ENCODE measurements around the gene CAMK2N2.

The CAMK2N2 gene

DNA sequence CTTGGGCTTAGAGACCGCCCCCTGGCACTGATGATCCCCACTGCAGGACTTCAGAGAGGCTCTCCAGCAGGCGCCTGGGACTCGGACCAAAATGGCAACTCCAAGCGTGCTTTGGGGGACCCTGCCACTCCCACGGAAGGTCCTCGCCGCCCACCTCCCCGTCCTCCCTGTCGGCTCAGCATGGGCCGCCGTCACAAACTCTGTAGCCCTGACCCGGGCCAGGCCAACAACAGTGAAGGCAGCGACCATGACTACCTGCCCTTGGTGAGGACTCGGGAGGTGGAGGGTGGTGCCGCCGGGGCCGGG, 20.3 kb downstream of the CAMK2N2 start:
- TF ChIP-seq, protein P1, sequence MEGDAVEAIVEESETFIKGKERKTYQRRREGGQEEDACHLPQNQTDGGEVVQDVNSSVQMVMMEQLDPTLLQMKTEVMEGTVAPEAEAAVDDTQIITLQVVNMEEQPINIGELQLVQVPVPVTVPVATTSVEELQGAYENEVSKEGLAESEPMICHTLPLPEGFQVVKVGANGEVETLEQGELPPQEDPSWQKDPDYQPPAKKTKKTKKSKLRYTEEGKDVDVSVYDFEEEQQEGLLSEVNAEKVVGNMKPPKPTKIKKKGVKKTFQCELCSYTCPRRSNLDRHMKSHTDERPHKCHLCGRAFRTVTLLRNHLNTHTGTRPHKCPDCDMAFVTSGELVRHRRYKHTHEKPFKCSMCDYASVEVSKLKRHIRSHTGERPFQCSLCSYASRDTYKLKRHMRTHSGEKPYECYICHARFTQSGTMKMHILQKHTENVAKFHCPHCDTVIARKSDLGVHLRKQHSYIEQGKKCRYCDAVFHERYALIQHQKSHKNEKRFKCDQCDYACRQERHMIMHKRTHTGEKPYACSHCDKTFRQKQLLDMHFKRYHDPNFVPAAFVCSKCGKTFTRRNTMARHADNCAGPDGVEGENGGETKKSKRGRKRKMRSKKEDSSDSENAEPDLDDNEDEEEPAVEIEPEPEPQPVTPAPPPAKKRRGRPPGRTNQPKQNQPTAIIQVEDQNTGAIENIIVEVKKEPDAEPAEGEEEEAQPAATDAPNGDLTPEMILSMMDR (IDR thresholded peaks at IDR 0.05; ENCODE audit: borderline replicate concordance, control extremely low read depth, extremely low read depth, insufficient read depth, missing control alignments), result no peak
- no peak for DNase-seq (ENCODE audit: low spot score)
- in situ Hi-C loops (cut with MboI; ENCODE audit: low sequenced_read_pairs, unreplicated experiment), result loop anchor here (25.0 kb wide), 1 partner anchor 354 kb away; the partner anchor contains the start of gene PARL

DNA sequence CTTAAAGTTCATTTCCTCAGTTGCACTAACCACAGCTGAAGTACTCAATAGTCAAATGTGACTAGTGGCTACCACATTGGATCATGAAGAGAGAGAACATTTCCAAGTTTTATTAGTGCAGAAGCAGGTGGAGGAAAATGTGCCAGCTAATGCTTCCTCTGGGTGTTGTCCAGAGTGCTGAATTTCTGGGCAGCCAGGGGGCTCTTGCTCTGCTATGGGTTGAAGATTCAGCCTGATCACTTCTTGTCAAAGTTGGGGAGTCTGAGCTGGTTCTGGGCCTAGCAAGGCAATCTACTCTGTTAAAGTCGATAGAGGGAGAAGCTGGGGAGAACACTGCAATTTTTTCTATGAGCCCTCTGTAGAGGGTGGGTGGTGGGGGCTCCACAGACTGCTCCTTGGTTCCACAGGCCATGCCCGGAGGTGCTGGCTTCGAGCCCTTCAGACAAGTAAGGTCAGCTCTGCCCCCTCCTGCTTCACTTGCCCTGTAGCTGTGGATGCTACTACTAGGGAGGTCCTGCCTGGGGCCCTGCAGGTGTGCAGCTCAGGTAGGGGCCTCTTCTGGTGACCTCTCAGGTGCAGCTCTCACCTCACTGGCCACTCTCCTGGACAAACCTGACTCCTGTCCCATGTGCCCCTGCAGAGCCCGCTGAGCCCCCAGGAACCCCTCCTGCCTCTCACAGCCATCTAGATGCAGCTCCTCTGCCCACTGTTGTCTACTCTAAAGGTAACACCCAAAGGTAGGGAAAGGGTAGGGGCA, 20.8 kb downstream of the CAMK2N2 start:
- TF ChIP-seq, protein P1 (IDR thresholded peaks at IDR 0.05; ENCODE audit: borderline replicate concordance, control extremely low read depth, extremely low read depth, insufficient read depth, missing control alignments), result no peak
- peak; percentile 48 for DNase-seq (ENCODE audit: low spot score)
- in situ Hi-C loops (cut with MboI; ENCODE audit: low sequenced_read_pairs, unreplicated experiment), result loop anchor here (25.0 kb wide), 1 partner anchor 353 kb away; the partner anchor contains the start of gene PARL

DNA sequence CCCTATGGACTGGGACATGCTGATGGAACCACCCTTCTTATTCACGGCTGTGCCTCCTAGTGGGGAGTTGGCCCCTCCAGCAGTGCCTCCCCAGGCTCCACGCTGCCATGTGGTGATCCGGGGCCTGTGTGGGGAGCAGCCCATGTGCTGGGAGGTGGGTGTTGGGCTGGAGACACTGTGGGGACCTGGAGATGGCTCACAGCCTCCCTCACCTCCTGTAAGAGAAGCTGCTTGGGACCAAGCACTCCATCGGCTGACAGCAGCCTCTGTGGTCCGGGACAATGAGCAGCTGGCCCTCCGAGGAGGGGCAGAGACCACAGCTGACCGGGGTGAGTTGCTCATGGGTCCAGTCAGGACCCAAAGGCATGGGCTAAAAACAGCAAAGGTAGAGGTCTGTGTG, 21.6 kb downstream of the CAMK2N2 start:
- TF ChIP-seq, protein P1 (IDR thresholded peaks at IDR 0.05; ENCODE audit: borderline replicate concordance, control extremely low read depth, extremely low read depth, insufficient read depth, missing control alignments), result no peak
- in situ Hi-C loops (cut with MboI; ENCODE audit: low sequenced_read_pairs, unreplicated experiment), result loop anchor here (25.0 kb wide), 1 partner anchor 352 kb away; the partner anchor contains the start of gene PARL
- no peak for DNase-seq (ENCODE audit: low spot score)

DNA sequence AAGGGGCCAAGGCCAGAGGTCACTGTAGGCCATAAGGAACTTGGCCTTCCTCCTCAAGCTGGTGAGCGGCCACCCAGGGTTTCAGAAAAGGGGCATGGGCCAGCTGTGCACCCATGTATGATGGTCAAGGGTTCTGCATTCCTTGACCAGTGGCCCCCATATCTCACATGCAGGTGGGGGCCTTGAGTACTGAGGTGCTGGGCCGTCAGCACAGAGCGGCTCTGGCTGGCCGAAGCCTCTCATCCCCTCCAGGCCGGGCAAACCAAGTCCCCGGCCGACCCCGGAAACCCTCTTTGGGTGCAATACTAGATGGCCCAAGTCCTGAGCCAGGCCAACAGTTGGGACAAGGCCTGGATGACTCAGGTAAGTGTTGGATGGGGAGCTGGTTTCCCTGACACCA, 22.1 kb downstream of the CAMK2N2 start:
- in situ Hi-C loops (cut with MboI; ENCODE audit: low sequenced_read_pairs, unreplicated experiment), result loop anchor here (25.0 kb wide), 1 partner anchor 352 kb away; the partner anchor contains the start of gene PARL
- DNase-seq (ENCODE audit: low spot score), result no peak
- TF ChIP-seq, protein P1 (IDR thresholded peaks at IDR 0.05; ENCODE audit: borderline replicate concordance, control extremely low read depth, extremely low read depth, insufficient read depth, missing control alignments), result no peak

DNA sequence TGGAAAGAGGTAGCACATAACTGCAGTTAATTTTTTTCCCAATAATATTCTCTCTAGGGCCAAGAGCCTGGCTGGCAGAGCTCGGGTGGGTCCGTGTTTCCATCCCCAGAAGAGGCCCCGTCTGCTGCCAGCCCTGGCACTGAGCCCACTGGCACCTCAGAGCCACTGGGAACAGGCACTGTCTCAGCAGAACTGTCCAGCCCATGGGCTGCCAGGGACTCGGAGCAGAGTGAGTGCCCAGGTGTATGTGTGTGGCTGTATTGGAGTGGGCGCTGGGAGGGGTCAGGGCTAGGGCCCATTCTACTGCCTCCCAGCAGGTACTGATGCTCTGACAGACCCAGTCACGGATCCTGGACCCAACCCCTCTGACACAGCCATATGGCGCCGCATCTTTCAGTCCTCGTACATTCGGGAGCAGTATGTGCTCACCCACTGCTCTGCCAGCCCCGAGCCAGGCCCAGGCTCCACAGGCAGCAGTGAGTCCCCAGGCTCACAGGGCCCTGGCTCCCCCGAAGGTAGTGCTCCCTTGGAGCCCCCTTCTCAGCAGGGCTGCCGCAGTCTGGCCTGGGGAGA, 23.0 kb downstream of the CAMK2N2 start:
- in situ Hi-C loops (cut with MboI; ENCODE audit: low sequenced_read_pairs, unreplicated experiment), result loop anchor here (25.0 kb wide), 1 partner anchor 351 kb away; the partner anchor contains the start of gene PARL
- TF ChIP-seq, protein P1 (IDR thresholded peaks at IDR 0.05; ENCODE audit: borderline replicate concordance, control extremely low read depth, extremely low read depth, insufficient read depth, missing control alignments), result no peak
- no peak for DNase-seq (ENCODE audit: low spot score)

DNA sequence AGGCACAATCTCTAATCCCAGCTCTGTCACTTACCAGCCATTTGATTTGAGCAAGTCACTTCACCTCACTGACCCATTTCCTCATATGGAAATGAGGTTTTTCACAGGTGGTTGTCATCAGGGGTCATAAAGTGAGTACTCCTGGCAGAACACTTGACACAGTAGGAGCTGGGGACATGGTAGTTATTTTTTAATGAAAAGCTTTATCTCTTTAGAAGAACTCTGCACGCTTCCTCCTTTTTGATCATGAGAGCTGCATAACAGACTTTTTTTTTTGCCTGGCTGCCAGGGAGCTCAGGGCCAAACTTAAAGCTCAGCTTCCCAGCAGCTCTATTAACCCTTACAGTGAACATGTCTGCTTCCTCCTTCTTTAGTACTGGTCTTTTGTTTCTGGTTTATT, 23.5 kb downstream of the CAMK2N2 start:
- DNase-seq (ENCODE audit: low spot score), result no peak
- in situ Hi-C loops (cut with MboI; ENCODE audit: low sequenced_read_pairs, unreplicated experiment), result loop anchor here (25.0 kb wide), 1 partner anchor 351 kb away; the partner anchor contains the start of gene PARL
- TF ChIP-seq, protein P1 (IDR thresholded peaks at IDR 0.05; ENCODE audit: borderline replicate concordance, control extremely low read depth, extremely low read depth, insufficient read depth, missing control alignments), result no peak

All from GM13976 (cell line).